Sciatic nerve (tissue), 2 donors: ENCODE results near the gene ADAM29. TPM values are rescaled to one million over a fixed set of nuclear protein-coding genes. Genes with fewer than 3 reads are reported as not detected.
A peak's percentile ranks its signal among the peaks of the same experiment; 100 is the strongest.
"Not testable (repeated sequence)": the region's sequence is repeated elsewhere in the genome, so short reads cannot be mapped to it uniquely, and the experiment has no call there.

ENCODE experiments used
- ATAC-seq: fragments of 200-7000 bp; cut with Tn5 transposase; one replicate; pipeline ENCODE4 v1.9.1; 2020; ENCODE audit warnings: mild to moderate bottlenecking, moderate library complexity
- DNase-seq: peaks from one replicate; pipeline ENCODE4 v3.0.0-alpha.2; 2020; ENCODE audit warnings: low spot score
- intact Hi-C: fragments of 100-400 bp; cut with DNase I; formaldehyde crosslinking; loops from one replicate; pipeline ENCODE4 v1.14.2; 2022
- total RNA-seq: library from RNA; stranded (reverse); fragmentation: NEBNext Ultra II Directional; extraction: Animal tissue kit (Norgen Biotek cat#: 25700); gene quantifications from one replicate; pipeline ENCODE4 v1.2.1, GENCODE V29; 2021
- donor health status: DM: no; HTN: no; CAD: no.
- donor health status: DM: no; HTN: no; CAD: no.

The ADAM29 gene
- total RNA-seq: not detected

- ATAC-seq (no peak), DNase-seq (no peak)
- intact Hi-C loops: no loop called here
These were observed at the start of gene ADAM29 for GRCh38 chr4:174918058-174918457. Gene ADAM29 (plus strand): TSS chr4:174918358. CDS start chr4:174975526, 57,168 bp downstream.

GRCh38 chr4:174869339-174869738 lies 48.8 kb upstream of the ADAM29 start:
- ATAC-seq (no peak), DNase-seq (no peak)
- intact Hi-C loops: no loop called here

- ATAC-seq (no peak), DNase-seq (no peak)
- intact Hi-C loops: no loop called here
These were observed 47.8 kb upstream of the ADAM29 start for GRCh38 chr4:174870311-174870710.

GRCh38 chr4:174871407-174871806 lies 46.8 kb upstream of the ADAM29 start:
- no peak for ATAC-seq
- intact Hi-C loops: no loop called here
- DNase-seq: no peak

- intact Hi-C loops, DNase-seq: not testable (repeated sequence)
- ATAC-seq: peak; percentile 75
These were observed 45.0 kb upstream of the ADAM29 start for GRCh38 chr4:174873146-174873545.

- ATAC-seq (no peak), DNase-seq (no peak)
- intact Hi-C loops: no loop called here
These were observed 44.2 kb upstream of the ADAM29 start for GRCh38 chr4:174873931-174874330.

GRCh38 chr4:174874898-174875297 lies 43.3 kb upstream of the ADAM29 start:
- DNase-seq: no peak
- intact Hi-C loops: no loop called here
- no peak for ATAC-seq

GRCh38 chr4:174880001-174880400 lies 38.2 kb upstream of the ADAM29 start:
- ATAC-seq (no peak), DNase-seq (no peak)
- intact Hi-C loops: no loop called here

- no peak for ATAC-seq
- intact Hi-C loops: no loop called here
- no peak for DNase-seq
These were observed 35.7 kb upstream of the ADAM29 start for GRCh38 chr4:174882317-174882992.

- no peak for ATAC-seq
- intact Hi-C loops: no loop called here
These were observed 10.7 kb upstream of the ADAM29 start for GRCh38 chr4:174907508-174907907.

GRCh38 chr4:174910271-174910670 lies 7.9 kb upstream of the ADAM29 start:
- ATAC-seq: no peak
- intact Hi-C loops: no loop called here
- DNase-seq: no peak

More at GRCh38 chr4:174907508-174907907, 10.7 kb upstream of the ADAM29 start:
- no peak for DNase-seq

GRCh38 chr4:174912919-174913543 lies 5.1 kb upstream of the ADAM29 start:
- intact Hi-C loops: no loop called here
- ATAC-seq: no peak
- no peak for DNase-seq

GRCh38 chr4:174919886-174920423 lies 1.8 kb downstream of the ADAM29 start:
- ATAC-seq: no peak
- no peak for DNase-seq
- intact Hi-C loops: no loop called here

- ATAC-seq: no peak
- intact Hi-C loops: no loop called here
These were observed 8.8 kb downstream of the ADAM29 start for GRCh38 chr4:174926958-174927357.

GRCh38 chr4:174928174-174928573 lies 10.0 kb downstream of the ADAM29 start:
- no peak for DNase-seq
- intact Hi-C loops: no loop called here
- no peak for ATAC-seq

More at GRCh38 chr4:174926958-174927357, 8.8 kb downstream of the ADAM29 start:
- DNase-seq: no peak

- DNase-seq (no peak), ATAC-seq (no peak)
- intact Hi-C loops: no loop called here
These were observed 10.6 kb downstream of the ADAM29 start for GRCh38 chr4:174928575-174929253.

GRCh38 chr4:174929346-174929745 lies 11.2 kb downstream of the ADAM29 start:
- intact Hi-C loops: no loop called here
- DNase-seq (no peak), ATAC-seq (no peak)

- DNase-seq: no peak
- intact Hi-C loops: no loop called here
These were observed 12.7 kb downstream of the ADAM29 start for GRCh38 chr4:174930895-174931294.

GRCh38 chr4:174933083-174933482 lies 14.9 kb downstream of the ADAM29 start:
- DNase-seq (no peak), ATAC-seq (no peak)
- intact Hi-C loops: no loop called here

More at GRCh38 chr4:174930895-174931294, 12.7 kb downstream of the ADAM29 start:
- no peak for ATAC-seq

- intact Hi-C loops: no loop called here
- DNase-seq (no peak), ATAC-seq (no peak)
These were observed 16.2 kb downstream of the ADAM29 start for GRCh38 chr4:174934360-174934759.
